Endothelial cell of umbilical vein (primary cell): ENCODE measurements around the gene PLCH1. TPM values are rescaled to one million over a fixed set of nuclear protein-coding genes. Genes with fewer than 3 reads are reported as not detected.

Experiments
- BruUV-seq: library from RNA; stranded (reverse); fragments of 400-500 nt; replicated peaks from 2 replicates; lab custom pipeline; 2021; lab: Mats Ljungman, UMichigan
- CTCF ChIA-PET: fragments of 300-600, 350-600 bp; sonication (Branson Sonifier 250); formaldehyde crosslinking; loops from one replicate; lab custom pipeline; 2021; ENCODE audit warnings: antibody characterized with exemption, inconsistent platforms; lab: Charles Lee
- POLR2A ChIA-PET: fragments of 300-600, 350-600 bp; sonication (Branson Sonifier 250); formaldehyde crosslinking; loops from one replicate; lab custom pipeline; 2021; ENCODE audit warnings: antibody characterized with exemption, inconsistent platforms; lab: Charles Lee
- DNase-seq: peaks from one replicate; pipeline ENCODE4 v3.0.0-alpha.2; 2011; ENCODE audit warnings: low read depth, low spot score
- FAIRE-seq: peaks from 2 replicates; lab custom pipeline; 2011; peaks lifted over from hg19 to GRCh38; lab: Jason Lieb, UNC
- H2AFZ ChIP-seq: 2 replicates; pipeline ENCODE4 v1.6.0; 2012; ENCODE audit warnings: low read depth, low read length, control low read depth, inconsistent platforms
- H3K27ac ChIP-seq: 2 replicates; pipeline ENCODE4 v1.5.1; 2011; ENCODE audit warnings: low read depth, mild to moderate bottlenecking, control low read depth, low read length, moderate library complexity; ENCODE audit not compliant: insufficient read depth
- H3K27me3 ChIP-seq, 2 experiments: 2 replicates each; pipeline versions ENCODE4 v1.6.0 to v1.6.1; 2011; ENCODE audit warnings: low read length in 2 of 2, mixed read lengths in 1 of 2; ENCODE audit not compliant: control insufficient read depth in 2 of 2, insufficient read depth in 2 of 2
- H3K36me3 ChIP-seq, 2 experiments: 2 replicates in 1 of 2; 3 replicates in 1 of 2; pipeline ENCODE4 v1.5.1; 2011; ENCODE audit warnings: low read length in 2 of 2, mild to moderate bottlenecking in 1 of 2, moderate library complexity in 1 of 2; ENCODE audit not compliant: control insufficient read depth in 2 of 2, insufficient read depth in 2 of 2; ENCODE audit errors: extremely low read depth in 1 of 2
- H3K4me1 ChIP-seq: 3 replicates; pipeline ENCODE4 v1.5.1; 2011; ENCODE audit warnings: mild to moderate bottlenecking, low read length; ENCODE audit not compliant: control insufficient read depth, insufficient read depth; ENCODE audit errors: extremely low read depth
- H3K4me2 ChIP-seq: 2 replicates; pipeline ENCODE4 v1.6.1; 2011; ENCODE audit warnings: low read length, control low read depth, mixed read lengths; ENCODE audit not compliant: insufficient read depth
- H3K4me3 ChIP-seq, 3 experiments: fragments of 200-600 bp in 1 of 3; sonication (generic), shearing (Covaris generic) in 1 of 3; replicated peaks in 1 of 3; 2 replicates each; pipeline ENCODE4 v1.5.1; 2011 to 2016; ENCODE audit warnings: control low read depth in 3 of 3, low read length in 3 of 3, mild to moderate bottlenecking in 2 of 3, inconsistent platforms in 1 of 3, low read depth in 1 of 3, moderate library complexity in 1 of 3; ENCODE audit not compliant: insufficient read depth in 1 of 3
- H3K79me2 ChIP-seq: 2 replicates; pipeline ENCODE4 v1.6.0; 2012; ENCODE audit warnings: low read length, inconsistent platforms; ENCODE audit not compliant: control insufficient read depth, insufficient read depth
- H3K9ac ChIP-seq: replicated peaks from 2 replicates; pipeline ENCODE3; 2011; ENCODE audit warnings: low read length, control low read depth; ENCODE audit not compliant: insufficient read depth; ENCODE audit errors: extremely low read depth
- H3K9me1 ChIP-seq: replicated peaks from 3 replicates; pipeline ENCODE4 v1.6.0; 2011; ENCODE audit warnings: mild to moderate bottlenecking, low read length; ENCODE audit not compliant: control insufficient read depth, insufficient read depth; ENCODE audit errors: extremely low read depth
- H3K9me3 ChIP-seq: replicated peaks from 2 replicates; pipeline ENCODE4 v1.5.1; 2012; ENCODE audit warnings: low read length, inconsistent platforms; ENCODE audit not compliant: control insufficient read depth, insufficient read depth
- H4K20me1 ChIP-seq: replicated peaks from 2 replicates; pipeline ENCODE3; 2011; ENCODE audit warnings: mild to moderate bottlenecking, low read length; ENCODE audit not compliant: control insufficient read depth, insufficient read depth; ENCODE audit errors: extremely low read depth
- CTCF ChIP-seq, 2 donors: IDR thresholded peaks; 1 replicate in 1 of 2; 2 replicates in 1 of 2; pipeline ENCODE4 v1.5.1; 2011; ENCODE audit warnings: low read length in 2 of 2, mild to moderate bottlenecking in 2 of 2, moderate library complexity in 2 of 2, control low read depth in 1 of 2, inconsistent platforms in 1 of 2, low read depth in 1 of 2; ENCODE audit not compliant: insufficient read depth in 1 of 2; ENCODE audit errors: extremely low read depth in 1 of 2
- EZH2 ChIP-seq: IDR thresholded peaks from 2 replicates; pipeline ENCODE4 v1.6.1; 2012; ENCODE audit warnings: borderline replicate concordance, low read depth, mild to moderate bottlenecking, moderate library complexity, low read length, inconsistent platforms; ENCODE audit not compliant: severe bottlenecking
- FOS ChIP-seq: IDR thresholded peaks from 2 replicates; pipeline ENCODE4 v1.6.1; 2011; ENCODE audit warnings: mild to moderate bottlenecking, low read length, moderate library complexity, borderline replicate concordance; ENCODE audit not compliant: insufficient read depth
- JUN ChIP-seq: IDR thresholded peaks from 2 replicates; pipeline ENCODE4 v1.6.1; 2011; ENCODE audit warnings: borderline replicate concordance, low read depth; ENCODE audit not compliant: insufficient read length, insufficient read depth
- MAX ChIP-seq: IDR thresholded peaks from 2 replicates; pipeline ENCODE4 v1.6.1; 2011; ENCODE audit not compliant: insufficient read depth, insufficient read length
- MYC ChIP-seq: IDR thresholded peaks from one replicate; pipeline ENCODE4 v1.6.1; 2011; ENCODE audit warnings: mild to moderate bottlenecking, low read depth, low read length
- POLR2A ChIP-seq: IDR thresholded peaks from 2 replicates; pipeline ENCODE4 v1.6.1; 2012; ENCODE audit warnings: low read depth, mild to moderate bottlenecking, control low read depth, low read length
- POLR2AphosphoS5 ChIP-seq: IDR thresholded peaks from 2 replicates; pipeline ENCODE4 v1.6.1; 2012; ENCODE audit warnings: low read depth, mild to moderate bottlenecking, control low read depth, low read length, moderate library complexity; ENCODE audit not compliant: insufficient read depth
- dilution Hi-C: fragments of 300-500 bp; cut with MboI; formaldehyde crosslinking; loops from one replicate; pipeline ENCODE4 v1.15.0; 2019; ENCODE audit warnings: low sequenced_read_pairs; ENCODE audit not compliant: extremely low pct_ligation_motif_present
- intact Hi-C: fragments of 100-400 bp; cut with micrococcal nuclease; formaldehyde crosslinking; loops from one replicate; pipeline ENCODE4 v1.10.0; 2022
- polyA plus RNA-seq, 4 experiments: library from polyadenylated mRNA; depleted of rRNA in 3 of 4; stranded (reverse) in 3 of 4; unstranded in 1 of 4; fragments of >200 nt; gene quantifications; 2 replicates each; pipeline versions ENCODE4 v1.2.1 to v1.2.3, GENCODE V29; 2011 to 2012; ENCODE audit warnings: missing spikeins in 1 of 4
- total RNA-seq: library from RNA; stranded (reverse); gene quantifications from 2 replicates; pipeline ENCODE4 v1.2.3, GENCODE V29; 2021

Gene PLCH1
- total and polyA plus RNA-seq, 2 donors (not counting 3 experiments of a cell fraction or from before 2014, with no cell fraction given): 0.03 TPM; not detected in 1

GRCh38 chr3:155598671-155599070 is 146.2 kb downstream of the PLCH1 start:
- ChIA-PET CTCF (no interaction called here), POLR2A (no interaction called here)
- H3K4me1 ChIP-seq: no peaks in the 10 kb centered on the region
- no peak for TF ChIP-seq JUN
- TF ChIP-seq MYC: no peak
- no peak for TF ChIP-seq CTCF (IDR thresholded peaks at IDR 0.05; ENCODE audit: extremely low read depth in 1 of 2, insufficient read depth in 1 of 2, low read depth in 1 of 2, low read length in 2 of 2)
- TF ChIP-seq POLR2AphosphoS5: no peak
- TF ChIP-seq POLR2A: no peak
- no peak for TF ChIP-seq MAX
- no peak for TF ChIP-seq EZH2
- no peak for TF ChIP-seq FOS
- no peak overlapping the region for H2AFZ ChIP-seq
- H3K9me3 ChIP-seq: no peaks in the 10 kb centered on the region
- no peak overlapping the region for H3K4me3 ChIP-seq
- DNase-seq (no peak), FAIRE-seq (no peak)
- no peak overlapping the region for H3K27ac ChIP-seq
- H3K4me2 ChIP-seq: no peak overlapping the region
- H4K20me1 ChIP-seq: no peaks in the 10 kb centered on the region
- dilution Hi-C loops (no loop called here), intact Hi-C loops (no loop called here)
- no peaks in the 10 kb centered on the region for H3K36me3 ChIP-seq
- no peaks in the 10 kb centered on the region for H3K27me3 ChIP-seq
- H3K9me1 ChIP-seq: no peaks in the 10 kb centered on the region
- H3K79me2 ChIP-seq: no peaks in the 10 kb centered on the region
- BruUV-seq: no TSS peak
- no peak overlapping the region for H3K9ac ChIP-seq
